K562 (cell line): ENCODE data around the gene CAPS. TPM values are rescaled to one million over a fixed set of nuclear protein-coding genes. Genes with fewer than 3 reads are reported as not detected.

ENCODE experiments used
- ATAC-seq: fragments of 200-7000 bp; cut with Tn5 transposase; 3 replicates; pipeline ENCODE4 v1.9.1; 2020; ENCODE audit warnings: moderate library complexity
- BruUV-seq: library from RNA; stranded (reverse); fragments of 400-500 nt; replicated peaks from 2 replicates; lab custom pipeline; 2021; lab: Mats Ljungman, UMichigan
- CTCF ChIA-PET: fragments of 300-600 bp; formaldehyde crosslinking; extraction: SDS; loops from one replicate; lab custom pipeline; 2021; ENCODE audit warnings: low intra/inter-chr PET ratio; lab: Yijun Ruan, JAX
- POLR2A ChIA-PET: fragments of 300-600, 350-650 bp; sonication (Branson Sonifier 250); formaldehyde crosslinking; extraction: SDS; loops from one replicate; lab custom pipeline; 2021; ENCODE audit warnings: antibody characterized with exemption, inconsistent platforms; lab: Yijun Ruan, JAX
- DNase-seq, 4 experiments: peaks; one replicate each; pipeline versions ENCODE4 v3.0.0 to v3.0.0-alpha.2; 2011 to 2018; ENCODE audit warnings: low spot score in 3 of 4, mixed read lengths in 3 of 4; ENCODE audit errors: extremely low read depth in 1 of 4
- FAIRE-seq: peaks from 2 replicates; lab custom pipeline; 2011; peaks lifted over from hg19 to GRCh38; lab: Jason Lieb, UNC
- H2AFZ ChIP-seq: 2 replicates; pipeline ENCODE4 v1.6.0; 2011; ENCODE audit warnings: low read depth, low read length, control low read depth, inconsistent platforms
- H3K27ac ChIP-seq: fragments of 200-600 bp; 3 replicates; pipeline ENCODE4 v1.8.0; 2011; ENCODE audit warnings: low read depth, mild to moderate bottlenecking, control low read depth, inconsistent platforms, low read length, moderate library complexity, mixed read lengths; ENCODE audit errors: extremely low read depth
- H3K27me3 ChIP-seq, 2 experiments: fragments of 300-600 bp in 1 of 2; 2 replicates in 1 of 2; 3 replicates in 1 of 2; pipeline versions ENCODE4 v1.6.0 to v1.8.0; 2011; ENCODE audit warnings: inconsistent platforms in 2 of 2, low read length in 2 of 2, mild to moderate bottlenecking in 1 of 2, mixed read lengths in 1 of 2, moderate library complexity in 1 of 2; ENCODE audit not compliant: control insufficient read depth in 2 of 2, insufficient read depth in 2 of 2
- H3K36me3 ChIP-seq: fragments of 300-600 bp; 3 replicates; pipeline ENCODE4 v1.8.0; 2011; ENCODE audit warnings: mild to moderate bottlenecking, low read length, inconsistent platforms; ENCODE audit not compliant: control insufficient read depth, insufficient read depth
- H3K4me1 ChIP-seq, 2 experiments: fragments of 200-600 bp in 1 of 2; replicated peaks in 1 of 2; 2 replicates in 1 of 2; 3 replicates in 1 of 2; pipeline versions ENCODE4 v1.5.1 to v1.8.0; 2011; ENCODE audit warnings: inconsistent platforms in 2 of 2, low read length in 2 of 2, mild to moderate bottlenecking in 1 of 2, mixed read lengths in 1 of 2, moderate library complexity in 1 of 2; ENCODE audit not compliant: control insufficient read depth in 2 of 2, insufficient read depth in 2 of 2
- H3K4me2 ChIP-seq: 2 replicates; pipeline ENCODE4 v1.6.1; 2011; ENCODE audit warnings: low read length, control low read depth, inconsistent platforms, mixed read lengths; ENCODE audit not compliant: insufficient read depth
- H3K4me3 ChIP-seq: fragments of 200-600 bp; sonication (generic), shearing (Covaris generic); 2 replicates; pipeline ENCODE4 v1.5.1; 2016; ENCODE audit warnings: control low read depth, inconsistent platforms
- H3K79me2 ChIP-seq: fragments of 200-600 bp; 3 replicates; pipeline ENCODE4 v1.8.0; 2011; ENCODE audit warnings: low read length, inconsistent platforms; ENCODE audit not compliant: control insufficient read depth, insufficient read depth
- H3K9ac ChIP-seq, 2 experiments: 2 replicates each; pipeline versions ENCODE4 v1.6.0 to v1.6.1; 2011; ENCODE audit warnings: low read depth in 2 of 2, low read length in 2 of 2, control low read depth in 1 of 2, inconsistent platforms in 1 of 2, mild to moderate bottlenecking in 1 of 2, mixed read lengths in 1 of 2; ENCODE audit not compliant: insufficient read depth in 1 of 2
- H3K9me1 ChIP-seq: one replicate; pipeline ENCODE4 v1.6.0; 2011; ENCODE audit warnings: inconsistent platforms, mild to moderate bottlenecking, low read length, moderate library complexity; ENCODE audit not compliant: control insufficient read depth, insufficient read depth
- H3K9me3 ChIP-seq: replicated peaks from 2 replicates; pipeline ENCODE4 v1.5.1; 2011; ENCODE audit warnings: low read depth, low read length, inconsistent platforms; ENCODE audit not compliant: control insufficient read depth, insufficient read depth
- H4K20me1 ChIP-seq: replicated peaks from 2 replicates; pipeline ENCODE4 v1.6.1; 2011; ENCODE audit warnings: low read length, inconsistent platforms, mixed read lengths; ENCODE audit not compliant: control insufficient read depth, insufficient read depth
- CEBPB ChIP-seq: fragments of 450-650 bp; IDR thresholded peaks from 2 replicates; pipeline ENCODE4 v1.6.1; 2016; ENCODE audit warnings: missing genetic modification characterization, missing compliant biosample characterization
- CEBPG ChIP-seq, 3 experiments: fragments of 200-800 bp in 1 of 3; sonication (Bioruptor generic) in 1 of 3; sonication (generic) in 1 of 3; formaldehyde crosslinking in 1 of 3; IDR thresholded peaks in 2 of 3; conservative IDR thresholded peaks in 1 of 3; 2 replicates each; pipeline versions ENCODE4 v1.6.1 to v1.8.0; 2016 to 2022; ENCODE audit warnings: missing compliant biosample characterization in 2 of 3, missing genetic modification characterization in 2 of 3, mild to moderate bottlenecking in 1 of 3, missing genetic modification reagents in 1 of 3
- CTBP1 ChIP-seq: fragments of 450-650 bp; IDR thresholded peaks from 2 replicates; pipeline ENCODE4 v1.6.1; 2016; ENCODE audit warnings: borderline replicate concordance
- CXXC5 ChIP-seq: fragments of 250-450 bp; sonication (Bioruptor Pico); IDR thresholded peaks from 2 replicates; pipeline ENCODE4 v1.8.0; 2022; ENCODE audit warnings: inconsistent platforms, mild to moderate bottlenecking, moderate library complexity
- ELF1 ChIP-seq: fragments of 200-800 bp; sonication (Bioruptor generic); IDR thresholded peaks from 2 replicates; pipeline ENCODE4 v1.6.1; 2016; ENCODE audit warnings: missing genetic modification characterization, missing compliant biosample characterization
- GMEB1 ChIP-seq: fragments of 250-450 bp; sonication (Bioruptor Pico); IDR thresholded peaks from 2 replicates; pipeline ENCODE4 v1.4.0; 2020; ENCODE audit warnings: mild to moderate bottlenecking
- L3MBTL2 ChIP-seq: fragments of 450-650 bp; IDR thresholded peaks from 2 replicates; pipeline ENCODE4 v1.6.1; 2016; ENCODE audit warnings: mild to moderate bottlenecking, moderate library complexity
- MYNN ChIP-seq, 2 experiments: sonication (generic); formaldehyde crosslinking in 1 of 2; IDR thresholded peaks; 2 replicates each; pipeline versions ENCODE4 v1.5.0 to v1.6.1; 2016 to 2020; ENCODE audit warnings: antibody characterized with exemption in 1 of 2, missing genetic modification reagents in 1 of 2
- SETDB1 ChIP-seq: IDR thresholded peaks from one replicate; pipeline ENCODE4 v1.6.1; 2012; ENCODE audit warnings: low read length, control low read depth, inconsistent platforms
- SFPQ ChIP-seq: fragments of 200-400 bp; formaldehyde crosslinking; IDR thresholded peaks from 2 replicates; pipeline ENCODE4 v1.6.1; 2017; ENCODE audit warnings: mild to moderate bottlenecking, low read depth, low read length, moderate library complexity
- SIN3B ChIP-seq: fragments of 450-650 bp; IDR thresholded peaks from 2 replicates; pipeline ENCODE4 v1.6.1; 2017; ENCODE audit warnings: low read depth, mild to moderate bottlenecking, moderate library complexity
- SMAD4 ChIP-seq: fragments of 250-450 bp; sonication (Bioruptor Pico); conservative IDR thresholded peaks from 2 replicates; pipeline ENCODE4 v1.8.0; 2021; ENCODE audit warnings: inconsistent platforms, mild to moderate bottlenecking, moderate library complexity
- SMC3 ChIP-seq: conservative IDR thresholded peaks from 2 replicates; pipeline ENCODE4 v1.6.1; 2011; ENCODE audit warnings: low read depth, low read length, improper control_type of control experiment; ENCODE audit not compliant: insufficient read depth
- SP2 ChIP-seq: IDR thresholded peaks from 2 replicates; pipeline ENCODE4 v1.6.1; 2011; ENCODE audit warnings: mild to moderate bottlenecking, low read depth, low read length, moderate library complexity; ENCODE audit not compliant: poor library complexity, severe bottlenecking; ENCODE audit errors: extremely low read depth
- TRIM24 ChIP-seq, 2 experiments: fragments of 450-650 bp; IDR thresholded peaks; 2 replicates each; pipeline ENCODE4 v1.6.1; 2016
- XRCC5 ChIP-seq: fragments of 200-400 bp; formaldehyde crosslinking; IDR thresholded peaks from 2 replicates; pipeline ENCODE4 v1.6.1; 2017; ENCODE audit warnings: low read depth, mild to moderate bottlenecking, low read length
- YBX1 ChIP-seq: fragments of 450-650 bp; IDR thresholded peaks from 2 replicates; pipeline ENCODE4 v1.7.1; 2016; ENCODE audit warnings: mild to moderate bottlenecking
- ZFP30 ChIP-seq: fragments of 250-450 bp; sonication (Bioruptor Pico); IDR thresholded peaks from 2 replicates; pipeline ENCODE4 v1.8.0; 2022; ENCODE audit warnings: moderate library complexity, mild to moderate bottlenecking, inconsistent platforms, borderline replicate concordance
- ZFPM2 ChIP-seq: fragments of 250-450 bp; sonication (Bioruptor Pico); IDR thresholded peaks from 2 replicates; pipeline ENCODE4 v1.5.1; 2022; ENCODE audit warnings: mild to moderate bottlenecking
- ZNF12 ChIP-seq: sonication (generic); formaldehyde crosslinking; IDR thresholded peaks from 2 replicates; pipeline ENCODE4 v1.4.0; 2020; ENCODE audit warnings: mild to moderate bottlenecking, missing genetic modification reagents
- ZNF140 ChIP-seq: fragments of 250-450 bp; sonication (Bioruptor Pico); IDR thresholded peaks from 2 replicates; pipeline ENCODE4 v1.8.0; 2021; ENCODE audit warnings: moderate library complexity, mild to moderate bottlenecking, inconsistent platforms
- ZNF77 ChIP-seq: fragments of 250-450 bp; sonication (Bioruptor Pico); IDR thresholded peaks from 2 replicates; pipeline ENCODE4 v1.5.0; 2020
- WGBS: fragments of 100-300 bp; shearing (Covaris generic); methylation state at CpG from one replicate; pipeline ENCODE4 v1.1.6; 2016; ENCODE audit warnings: low coverage, mixed read lengths; ENCODE audit not compliant: insufficient coverage; ENCODE audit errors: missing lambda C conversion rate; 5-methylcytosine and 5-hydroxymethylcytosine counted together
- in situ Hi-C: fragments of 300-500 bp; cut with MboI; formaldehyde crosslinking; loops from 4 replicates; pipeline ENCODE4 v1.15.0; 2018; ENCODE audit warnings: inconsistent platforms, mixed read lengths
- intact Hi-C: fragments of 100-400 bp; cut with micrococcal nuclease; formaldehyde crosslinking; loops from 2 replicates; pipeline ENCODE4 v1.14.2; 2022
- polyA plus RNA-seq, 8 experiments: library from polyadenylated mRNA; depleted of rRNA in 4 of 8; stranded (reverse) in 5 of 8; unstranded in 3 of 8; fragments of >200 nt; fragmentation: Nextera tagmentation in 2 of 8; fragmentation: Illumina TruSeq in 1 of 8; extraction: Ambion mirVana in 2 of 8; extraction: Trizol in 1 of 8; gene quantifications; 2 replicates each; pipeline versions ENCODE4 v1.2.1 to v1.2.3, GENCODE V29; 2011 to 2014; ENCODE audit warnings: inconsistent platforms in 1 of 8, missing spikeins in 1 of 8
- total RNA-seq, 7 experiments: library from RNA; depleted of rRNA in 6 of 7; stranded (reverse); fragments of >200 nt in 6 of 7; fragmentation: Illumina TruSeq in 2 of 7; extraction: Trizol in 2 of 7; gene quantifications; 2 replicates each; pipeline versions ENCODE4 v1.2.1 to v1.2.3, GENCODE V29; 2011 to 2021; ENCODE audit warnings: low replicate concordance in 1 of 7

The CAPS gene
- total and polyA plus RNA-seq, 9 of the 15 experiments (the other 6 are each of a cell fraction or from before 2014, with no cell fraction given) = 0.15 to 4.0 (median 0.91) TPM

GRCh38 chr19:5870986-5871394 is 43.1 kb upstream of the CAPS start:
- POLR2A ChIA-PET = interaction anchor here (0.6 to 0.7 kb wide), 2 partner anchors 12 to 83 kb away, joined by 3 read pairs; no protein-coding TSS in a partner anchor
- no TSS peak for BruUV-seq
- Histone ChIP-seq H3K4me1 (peaks cover 0 to 7% of the 10 kb centered on the region in 2 experiments; a peak in 2 of 5 replicates), H3K4me2 (no peak overlapping the region), H3K27me3 (peaks cover 2 to 14% of the 10 kb centered on the region in 2 experiments; a peak in 2 of 5 replicates), H3K36me3 (no peaks in the 10 kb centered on the region), H3K9me3 (no peaks in the 10 kb centered on the region), H3K27ac (no peak overlapping the region), H2AFZ (no peak overlapping the region), H3K9ac (no peak overlapping the region), H3K79me2 (no peaks in the 10 kb centered on the region), H3K9me1 (no peaks in the 10 kb centered on the region), H3K4me3 (no peak overlapping the region), H4K20me1 (no peaks in the 10 kb centered on the region)
- CTCF ChIA-PET = no interaction called here
- intact Hi-C loops (no loop called here), in situ Hi-C loops (no loop called here)
- no peak for ATAC-seq
- FAIRE-seq = no peak
- DNase-seq = peak in 1 of 4 experiments; percentile 3
- 18% methylated on average over 12 of the region's 12 CpGs for WGBS
- TF ChIP-seq SP2 (no peak), ZNF12 (CRISPR knock-in tag) (no peak), CEBPG (CRISPR knock-in tag; IDR thresholded peaks at IDR 0.05) (peak; percentile 57), CEBPG (tag; conservative IDR thresholded peaks at IDR 0.05 in 1 of 2, IDR thresholded peaks at IDR 0.05 in 1 of 2) (peak; percentile 58 to 88), CTBP1 (no peak), GMEB1 (CRISPR knock-in tag) (no peak), L3MBTL2 (no peak), CEBPB (tag) (peak; percentile 64; the same call in 1 of the 2 replicates), SIN3B (no peak), CXXC5 (CRISPR knock-in tag) (no peak), SFPQ (no peak), XRCC5 (no peak), SMC3 (no peak), ZFPM2 (CRISPR knock-in tag) (no peak), ZFP30 (no peak), YBX1 (no peak), ZNF77 (CRISPR knock-in tag) (no peak), ELF1 (no peak), SMAD4 (CRISPR knock-in tag) (no peak), SETDB1 (no peak), MYNN (IDR thresholded peaks at IDR 0.05) (no peak), MYNN (CRISPR knock-in tag; IDR thresholded peaks at IDR 0.05) (no peak), TRIM24 (IDR thresholded peaks at IDR 0.05) (peak; percentile 66 to 86; a peak in 2 of 4 replicates), ZNF140 (CRISPR knock-in tag) (no peak)
